Kidney epithelial cell (primary cell): ENCODE results near the gene ACKR1. TPM values are rescaled to one million over a fixed set of nuclear protein-coding genes. Genes with fewer than 3 reads are reported as not detected.

ENCODE experiments used
- DNase-seq: peaks from one replicate; pipeline ENCODE4 v3.0.0-alpha.2; 2010; ENCODE audit warnings: low read depth
- H3K27me3 ChIP-seq: 2 replicates; pipeline ENCODE4 v1.6.0; 2011; ENCODE audit warnings: low read length; ENCODE audit not compliant: control insufficient read depth, insufficient read depth
- H3K36me3 ChIP-seq: 2 replicates; pipeline ENCODE4 v1.5.1; 2011; ENCODE audit warnings: low read length; ENCODE audit not compliant: control insufficient read depth, insufficient read depth
- H3K4me3 ChIP-seq: 2 replicates; pipeline ENCODE4 v1.5.1; 2011; ENCODE audit warnings: low read depth, mild to moderate bottlenecking, control low read depth, low read length
- total RNA-seq: library from RNA; depleted of rRNA; stranded (reverse); fragments of >200 nt; gene quantifications from 2 replicates; pipeline ENCODE4 v1.2.3, GENCODE V29; 2015
- TF ChIP-seq, protein P1 (sequence below): IDR thresholded peaks from 2 replicates; pipeline ENCODE4 v1.5.1; 2011; ENCODE audit warnings: mild to moderate bottlenecking, moderate library complexity, low read length, control low read depth, inconsistent platforms; ENCODE audit not compliant: insufficient read depth, poor library complexity, severe bottlenecking

The ACKR1 gene
- total RNA-seq, 1 donor from 2014 or later, result not detected

DNA sequence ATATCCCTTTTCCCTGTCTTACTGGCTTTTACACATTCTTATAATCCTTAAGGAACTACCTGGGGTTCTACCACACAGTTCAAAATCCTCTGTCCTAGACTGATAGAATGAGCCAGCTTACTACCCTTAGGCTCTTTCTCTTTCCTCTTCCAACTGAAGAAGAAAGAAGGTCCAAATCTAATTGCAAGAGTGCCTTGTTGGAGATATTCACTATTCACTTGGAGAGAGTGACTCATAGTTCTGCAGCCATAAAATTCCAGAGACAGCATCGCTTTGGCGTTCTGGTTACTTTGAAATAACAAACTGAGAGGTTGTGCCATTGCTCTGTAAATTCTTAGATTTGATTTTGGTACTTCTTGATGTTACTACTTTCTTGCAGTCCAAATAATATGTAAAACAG, 29.1 kb upstream of the ACKR1 start:
- TF ChIP-seq, protein P1, sequence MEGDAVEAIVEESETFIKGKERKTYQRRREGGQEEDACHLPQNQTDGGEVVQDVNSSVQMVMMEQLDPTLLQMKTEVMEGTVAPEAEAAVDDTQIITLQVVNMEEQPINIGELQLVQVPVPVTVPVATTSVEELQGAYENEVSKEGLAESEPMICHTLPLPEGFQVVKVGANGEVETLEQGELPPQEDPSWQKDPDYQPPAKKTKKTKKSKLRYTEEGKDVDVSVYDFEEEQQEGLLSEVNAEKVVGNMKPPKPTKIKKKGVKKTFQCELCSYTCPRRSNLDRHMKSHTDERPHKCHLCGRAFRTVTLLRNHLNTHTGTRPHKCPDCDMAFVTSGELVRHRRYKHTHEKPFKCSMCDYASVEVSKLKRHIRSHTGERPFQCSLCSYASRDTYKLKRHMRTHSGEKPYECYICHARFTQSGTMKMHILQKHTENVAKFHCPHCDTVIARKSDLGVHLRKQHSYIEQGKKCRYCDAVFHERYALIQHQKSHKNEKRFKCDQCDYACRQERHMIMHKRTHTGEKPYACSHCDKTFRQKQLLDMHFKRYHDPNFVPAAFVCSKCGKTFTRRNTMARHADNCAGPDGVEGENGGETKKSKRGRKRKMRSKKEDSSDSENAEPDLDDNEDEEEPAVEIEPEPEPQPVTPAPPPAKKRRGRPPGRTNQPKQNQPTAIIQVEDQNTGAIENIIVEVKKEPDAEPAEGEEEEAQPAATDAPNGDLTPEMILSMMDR, result no peak
- Histone ChIP-seq H3K27me3 (peaks cover 28% of the 10 kb centered on the region), H3K4me3 (no peak overlapping the region)

DNA sequence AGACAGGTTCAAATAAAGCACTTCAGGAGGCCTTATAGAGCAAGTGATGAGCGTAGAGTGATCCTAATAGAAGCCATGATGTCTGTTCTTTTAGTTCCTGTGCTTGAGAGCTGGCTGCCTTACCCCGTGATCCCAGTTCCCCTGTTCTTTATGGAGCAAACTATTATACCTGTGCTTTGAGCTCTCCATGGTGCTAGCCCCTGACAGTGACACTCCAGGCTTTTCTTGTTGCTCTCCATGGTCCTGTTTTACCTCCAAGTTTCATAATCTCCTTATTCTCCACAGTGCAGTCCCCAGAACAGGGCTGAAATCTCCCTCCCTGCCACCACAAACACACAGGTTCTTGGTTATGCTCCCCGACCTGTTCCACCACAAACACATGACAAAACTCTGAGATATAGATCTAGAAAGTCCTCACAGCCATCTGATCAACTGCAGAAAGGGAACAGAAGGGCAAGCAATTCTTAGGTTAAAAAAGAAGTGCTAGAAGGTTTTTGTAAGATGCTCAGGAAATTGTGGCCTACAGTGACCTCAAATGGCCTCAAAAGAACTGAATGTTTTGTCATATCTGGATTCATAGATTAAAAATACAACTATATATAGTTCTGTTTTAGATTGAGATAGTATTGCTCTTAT, 27.3 kb upstream of the ACKR1 start:
- Histone ChIP-seq H3K4me3 (no peak overlapping the region), H3K36me3 (no peaks in the 10 kb centered on the region), H3K27me3 (peaks cover 11% of the 10 kb centered on the region)
- peak; percentile 21 for DNase-seq
- TF ChIP-seq, protein P1, result no peak

More for the DNA sequence above, 29.1 kb upstream of the ACKR1 start:
- no peak for DNase-seq
- no peaks in the 10 kb centered on the region for H3K36me3 ChIP-seq

DNA sequence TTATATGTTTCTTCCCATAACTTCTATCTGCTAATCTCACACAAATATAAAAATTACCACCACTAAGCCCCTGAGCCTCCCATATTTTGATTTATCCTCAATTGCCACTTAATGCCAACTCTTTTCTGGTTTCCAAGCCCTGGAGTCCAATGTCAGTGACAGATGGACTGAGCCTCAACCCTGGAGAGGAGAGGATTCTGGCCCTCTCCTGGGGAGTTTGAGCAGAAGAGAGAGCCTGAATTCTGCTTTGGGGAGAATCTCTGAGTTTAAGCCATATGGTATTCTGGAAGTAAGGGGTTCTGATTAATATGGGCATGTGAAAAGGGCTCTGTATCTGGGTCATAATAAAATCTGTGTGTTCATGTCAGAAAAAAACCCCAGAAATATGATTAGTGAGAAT, 24.8 kb upstream of the ACKR1 start:
- Histone ChIP-seq H3K4me3 (no peak overlapping the region), H3K27me3 (no peaks in the 10 kb centered on the region), H3K36me3 (no peaks in the 10 kb centered on the region)
- TF ChIP-seq, protein P1, result no peak
- DNase-seq, result no peak

DNA sequence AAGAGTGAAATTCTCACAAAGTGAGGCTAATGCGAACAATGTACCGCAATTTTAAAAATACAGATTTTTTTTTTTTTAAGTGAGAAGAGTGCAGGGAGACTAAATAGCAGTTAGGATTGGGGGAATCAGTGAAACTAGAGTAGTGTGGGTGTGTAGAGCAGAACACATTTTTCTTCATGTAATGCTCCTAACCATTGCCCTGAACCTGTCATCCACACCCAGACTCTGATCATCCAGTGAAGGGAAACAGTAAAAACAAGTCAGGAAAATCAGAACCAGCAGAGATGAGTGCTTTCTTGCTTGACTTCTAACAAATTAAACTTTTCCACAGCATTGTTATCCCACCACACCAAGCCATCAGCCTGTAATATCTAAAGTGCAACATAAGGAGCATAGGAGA, 24.2 kb upstream of the ACKR1 start:
- H3K36me3 ChIP-seq, result no peaks in the 10 kb centered on the region
- H3K4me3 ChIP-seq, result no peak overlapping the region
- no peak for DNase-seq
- H3K27me3 ChIP-seq, result no peaks in the 10 kb centered on the region
- TF ChIP-seq, protein P1, result no peak

DNA sequence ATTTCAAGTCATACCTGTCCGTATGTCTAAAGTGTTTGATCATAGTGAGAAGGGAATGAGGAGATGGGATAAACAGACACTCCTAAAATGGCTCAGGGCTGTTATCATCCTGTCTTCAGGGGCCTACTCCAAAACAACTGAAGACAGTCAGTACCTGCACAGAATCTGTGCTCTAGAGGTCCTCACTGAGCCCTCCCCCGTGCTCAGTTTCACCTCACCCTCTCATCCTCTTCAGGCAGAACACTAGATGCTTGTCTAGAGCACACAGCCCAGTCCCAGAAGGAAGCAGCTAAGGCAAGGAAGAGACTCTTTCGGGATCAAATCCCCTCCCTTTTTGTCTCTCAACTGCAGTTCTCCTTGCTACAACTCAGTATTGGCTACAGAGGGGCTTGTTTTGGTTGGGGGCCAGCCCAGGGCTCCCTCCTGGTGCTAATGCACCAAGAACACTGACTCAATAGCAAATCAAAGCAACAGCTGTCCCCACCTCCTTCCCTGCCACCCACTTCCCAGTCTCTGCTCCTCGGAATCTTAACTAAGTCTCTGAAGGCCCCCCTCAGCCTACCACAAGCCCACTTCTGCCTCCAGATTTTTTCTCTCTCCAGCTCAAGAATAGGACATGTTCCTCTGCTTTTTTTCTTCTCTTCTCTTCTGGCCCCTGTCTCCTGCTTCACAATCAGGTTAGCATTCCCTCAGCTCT, 23.2 kb upstream of the ACKR1 start:
- TF ChIP-seq, protein P1, result no peak
- no peaks in the 10 kb centered on the region for H3K36me3 ChIP-seq
- H3K4me3 ChIP-seq, result no peak overlapping the region
- no peaks in the 10 kb centered on the region for H3K27me3 ChIP-seq
- DNase-seq, result no peak
